Midbrain (tissue), 1 donor: ENCODE data around the gene MAG.

Source experiments
- DNase-seq: peaks from one replicate; lab custom pipeline; 2025; lab: John Stamatoyannopoulos, UW

MAG gene

DNA sequence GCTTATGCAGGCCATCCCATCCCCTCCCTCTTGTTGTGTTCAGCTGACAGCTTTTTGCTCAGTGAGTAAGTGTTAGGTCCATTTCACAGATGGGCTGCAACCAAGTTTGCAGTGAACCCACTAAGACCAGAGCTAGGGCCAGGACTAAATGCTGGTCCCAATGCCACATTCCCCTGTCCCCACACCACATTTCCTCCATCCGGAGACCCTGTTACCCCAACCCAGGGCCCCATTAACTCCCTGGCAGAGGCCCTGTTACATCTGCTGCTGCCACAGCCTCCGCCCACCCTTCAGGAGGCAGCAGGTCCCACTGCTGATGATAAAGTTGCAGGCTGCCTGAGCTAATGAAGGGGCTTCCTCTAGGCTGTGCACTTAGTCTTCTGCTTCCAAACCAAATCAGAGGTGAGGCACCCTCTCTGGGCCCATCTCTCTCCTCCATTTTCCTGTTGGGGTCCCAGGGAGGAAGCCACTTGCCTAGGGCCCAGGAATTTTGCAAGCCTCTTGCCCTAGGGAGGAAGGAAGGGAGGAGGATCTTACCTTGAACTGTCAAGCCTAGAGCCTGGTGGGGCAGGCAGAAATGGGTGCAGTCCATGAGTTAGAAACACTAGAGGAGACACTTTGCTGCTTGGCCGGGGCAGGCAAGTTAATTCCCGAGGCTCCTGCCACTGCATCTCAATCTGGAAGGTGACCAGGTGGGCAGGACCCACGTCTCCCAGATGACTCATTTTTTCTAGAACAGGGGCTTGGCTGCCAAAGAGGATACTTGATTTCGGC, 26.6 kb upstream of the MAG start:
- no peak for DNase-seq

DNA sequence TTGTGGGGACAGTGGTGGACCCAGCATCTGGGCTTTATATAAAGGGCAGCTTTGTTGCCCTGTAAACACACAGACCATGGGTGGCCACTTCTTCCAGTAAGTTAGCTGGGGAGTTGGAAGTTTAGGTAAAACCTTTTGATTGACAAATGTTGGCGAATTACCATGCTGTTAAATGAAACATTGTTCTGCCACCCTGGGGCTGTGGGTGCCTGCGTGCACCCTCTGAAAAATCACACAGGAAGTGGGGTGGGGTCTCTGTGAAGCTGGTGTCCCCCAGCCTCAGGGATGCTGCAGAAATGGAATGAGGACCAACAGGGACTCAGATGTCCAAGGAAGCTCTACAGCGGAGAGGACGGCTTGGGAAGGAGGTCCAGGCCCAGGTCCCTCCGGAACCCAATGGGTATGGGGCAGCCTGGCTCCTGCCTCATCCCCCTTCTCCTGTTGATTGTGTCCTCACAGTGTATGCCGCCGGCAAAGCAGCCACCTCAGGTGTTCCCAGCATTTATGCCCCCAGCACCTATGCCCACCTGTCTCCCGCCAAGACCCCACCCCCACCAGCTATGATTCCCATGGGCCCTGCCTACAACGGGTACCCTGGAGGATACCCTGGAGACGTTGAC, 26.0 kb upstream of the MAG start:
- no peak for DNase-seq

DNA sequence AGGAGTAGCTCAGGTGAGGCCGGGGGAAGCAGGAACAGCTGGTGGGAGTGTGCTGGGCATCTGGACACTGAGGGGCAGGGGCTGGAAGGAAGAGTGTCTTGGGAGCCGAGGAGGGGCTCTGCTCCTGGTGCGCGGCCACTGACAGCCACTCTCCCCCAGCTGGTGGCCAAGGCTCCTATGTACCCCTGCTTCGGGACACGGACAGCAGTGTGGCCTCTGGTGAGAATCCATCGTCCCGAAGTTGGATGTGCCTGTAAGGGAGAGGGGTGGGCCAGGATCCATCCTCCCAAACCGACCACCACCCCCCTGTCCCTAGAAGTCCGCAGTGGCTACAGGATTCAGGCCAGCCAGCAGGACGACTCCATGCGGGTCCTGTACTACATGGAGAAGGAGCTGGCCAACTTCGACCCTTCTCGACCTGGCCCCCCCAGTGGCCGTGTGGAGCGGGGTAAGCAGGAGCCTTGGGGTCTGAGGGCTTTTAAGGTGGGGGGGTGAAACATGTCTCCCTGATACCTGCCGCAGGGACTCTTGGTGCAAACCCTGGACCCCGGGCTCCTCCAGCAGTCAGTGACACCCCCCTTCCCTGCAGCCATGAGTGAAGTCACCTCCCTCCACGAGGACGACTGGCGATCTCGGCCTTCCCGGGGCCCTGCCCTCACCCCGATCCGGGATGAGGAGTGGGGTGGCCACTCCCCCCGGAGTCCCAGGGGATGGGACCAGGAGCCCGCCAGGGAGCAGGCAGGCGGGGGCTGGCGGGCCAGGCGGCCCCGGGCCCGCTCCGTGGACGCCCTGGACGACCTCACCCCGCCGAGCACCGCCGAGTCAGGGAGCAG, 25.2 kb upstream of the MAG start:
- no peak for DNase-seq

DNA sequence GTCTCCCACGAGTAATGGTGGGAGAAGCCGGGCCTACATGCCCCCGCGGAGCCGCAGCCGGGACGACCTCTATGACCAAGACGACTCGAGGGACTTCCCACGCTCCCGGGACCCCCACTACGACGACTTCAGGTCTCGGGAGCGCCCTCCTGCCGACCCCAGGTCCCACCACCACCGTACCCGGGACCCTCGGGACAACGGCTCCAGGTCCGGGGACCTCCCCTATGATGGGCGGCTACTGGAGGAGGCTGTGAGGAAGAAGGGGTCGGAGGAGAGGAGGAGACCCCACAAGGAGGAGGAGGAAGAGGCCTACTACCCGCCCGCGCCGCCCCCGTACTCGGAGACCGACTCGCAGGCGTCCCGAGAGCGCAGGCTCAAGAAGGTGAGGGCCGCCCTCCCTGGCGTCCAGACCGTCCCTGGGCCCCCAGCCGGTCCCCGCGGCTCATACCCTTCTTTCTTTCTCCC, 24.6 kb upstream of the MAG start:
- DNase-seq, result peak; percentile 47

DNA sequence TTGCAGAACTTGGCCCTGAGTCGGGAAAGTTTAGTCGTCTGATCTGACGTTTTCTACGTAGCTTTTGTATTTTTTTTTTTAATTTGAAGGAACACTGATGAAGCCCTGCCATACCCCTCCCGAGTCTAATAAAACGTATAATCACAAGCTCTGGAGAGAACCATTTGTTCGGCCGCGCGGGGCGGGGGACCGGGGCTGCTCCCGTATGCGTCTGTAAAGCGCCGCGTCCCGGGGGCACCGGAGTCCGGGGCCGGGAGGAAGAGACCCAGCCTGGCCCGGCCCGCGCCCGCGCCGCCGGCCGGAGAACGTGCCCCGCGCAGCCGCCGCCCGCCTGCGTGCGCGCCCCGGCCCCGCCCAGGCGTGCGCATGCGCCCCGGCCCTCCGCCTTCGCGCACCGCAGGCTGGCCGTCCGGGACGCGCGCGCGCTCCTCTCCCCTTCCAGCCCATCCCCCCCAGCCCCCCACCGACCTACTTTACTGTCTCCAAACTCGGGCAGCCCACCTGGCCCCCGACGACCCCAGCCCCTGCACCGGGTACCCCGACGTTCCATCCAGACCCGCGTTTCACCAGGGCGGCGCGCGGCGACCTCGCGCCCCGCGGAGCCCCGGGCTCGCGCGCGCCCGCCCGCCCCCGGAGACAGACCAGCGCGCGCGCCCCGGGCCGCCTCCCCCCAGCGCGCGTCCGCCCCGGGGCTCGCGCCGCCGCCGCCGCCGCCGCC, 24.0 kb upstream of the MAG start:
- DNase-seq, result peak; percentile 71

DNA sequence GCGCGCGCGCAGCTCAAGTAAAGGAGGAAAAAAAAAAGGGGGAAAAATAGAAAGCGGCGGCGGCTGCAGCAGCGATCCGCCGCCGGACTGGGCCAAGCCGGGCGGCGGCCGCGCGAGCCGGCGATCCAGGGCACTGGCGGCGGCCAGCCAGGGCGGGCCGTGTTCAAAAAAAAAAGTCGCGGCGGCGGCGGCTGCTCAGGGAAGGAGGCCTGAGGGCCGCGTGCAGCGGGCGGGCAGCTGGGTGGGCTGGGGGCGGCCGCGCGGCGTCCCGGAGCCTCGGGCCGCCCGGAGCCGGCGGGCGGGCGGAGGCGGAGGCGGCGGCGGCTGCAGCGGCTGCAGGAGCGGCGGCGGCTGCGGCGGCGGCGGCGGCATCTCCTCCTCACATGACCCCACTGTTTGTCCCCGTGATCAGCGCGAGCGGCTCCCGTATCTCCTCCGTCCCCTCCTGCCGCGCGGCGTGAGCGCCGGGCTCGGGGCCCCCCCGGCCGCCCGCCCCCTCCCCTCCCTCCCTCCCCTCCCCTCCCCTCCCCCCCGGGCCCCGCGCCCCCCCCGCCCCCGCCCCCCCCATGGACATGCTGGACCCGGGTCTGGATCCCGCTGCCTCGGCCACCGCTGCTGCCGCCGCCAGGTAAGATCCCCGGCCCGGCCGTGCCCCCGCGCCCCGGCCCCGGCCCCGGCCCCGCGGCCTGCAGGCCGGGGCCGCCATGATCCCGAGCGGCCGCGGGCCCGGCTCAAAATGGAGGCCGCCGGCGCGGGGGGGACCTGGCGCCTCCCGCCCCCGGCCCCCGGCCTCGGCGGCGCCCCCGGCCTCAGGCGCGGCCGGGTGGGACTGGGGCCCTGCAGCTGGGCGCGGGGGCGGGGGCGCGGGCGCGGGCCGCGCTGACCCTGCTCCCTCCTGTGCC, 23.2 kb upstream of the MAG start, which contains the start of gene USF2:
Gene USF2 (plus strand): TSS at position 427 of the 902 bp plus-strand sequence. CDS start 140 bp downstream, at position 567.
- peak; percentile 72 for DNase-seq

DNA sequence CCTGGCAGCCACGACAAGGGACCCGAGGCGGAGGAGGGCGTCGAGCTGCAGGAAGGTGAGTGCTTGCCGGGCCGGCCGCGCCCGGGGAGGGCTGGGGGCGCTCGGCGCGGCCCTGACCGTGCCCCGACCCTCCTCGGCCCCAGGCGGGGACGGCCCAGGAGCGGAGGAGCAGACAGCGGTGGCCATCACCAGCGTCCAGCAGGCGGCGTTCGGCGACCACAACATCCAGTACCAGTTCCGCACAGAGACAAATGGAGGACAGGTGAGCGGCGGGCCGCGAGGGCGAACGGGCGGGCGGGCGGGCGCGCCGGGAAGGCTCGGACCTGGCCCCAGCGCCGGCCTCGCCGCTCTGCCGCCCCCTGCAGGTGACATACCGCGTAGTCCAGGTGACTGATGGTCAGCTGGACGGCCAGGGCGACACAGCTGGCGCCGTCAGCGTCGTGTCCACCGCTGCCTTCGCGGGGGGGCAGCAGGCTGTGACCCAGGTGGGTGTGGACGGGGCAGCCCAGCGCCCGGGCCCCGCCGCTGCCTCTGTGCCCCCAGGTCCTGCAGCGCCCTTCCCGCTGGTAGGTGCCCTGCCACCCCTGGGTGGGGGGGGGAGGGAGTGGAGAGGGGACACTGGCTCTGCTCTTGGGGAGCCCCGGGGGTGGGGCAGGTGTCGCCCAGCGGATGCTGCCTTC, 22.4 kb upstream of the MAG start:
- peak; percentile 71 for DNase-seq

DNA sequence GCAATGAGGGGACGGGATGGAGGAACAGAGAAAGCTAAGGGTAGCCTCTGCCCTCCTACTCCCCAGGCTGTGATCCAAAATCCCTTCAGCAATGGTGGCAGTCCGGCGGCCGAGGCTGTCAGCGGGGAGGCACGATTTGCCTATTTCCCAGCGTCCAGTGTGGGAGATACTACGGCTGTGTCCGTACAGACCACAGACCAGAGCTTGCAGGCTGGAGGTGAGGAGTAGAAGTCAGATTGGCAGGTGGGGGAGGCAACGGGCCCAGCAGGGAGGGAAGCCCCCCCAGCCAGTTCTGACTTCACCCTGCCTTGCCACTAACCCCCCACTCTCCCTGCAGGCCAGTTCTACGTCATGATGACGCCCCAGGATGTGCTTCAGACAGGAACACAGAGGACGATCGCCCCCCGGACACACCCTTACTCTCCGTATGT, 21.6 kb upstream of the MAG start:
- DNase-seq, result no peak

DNA sequence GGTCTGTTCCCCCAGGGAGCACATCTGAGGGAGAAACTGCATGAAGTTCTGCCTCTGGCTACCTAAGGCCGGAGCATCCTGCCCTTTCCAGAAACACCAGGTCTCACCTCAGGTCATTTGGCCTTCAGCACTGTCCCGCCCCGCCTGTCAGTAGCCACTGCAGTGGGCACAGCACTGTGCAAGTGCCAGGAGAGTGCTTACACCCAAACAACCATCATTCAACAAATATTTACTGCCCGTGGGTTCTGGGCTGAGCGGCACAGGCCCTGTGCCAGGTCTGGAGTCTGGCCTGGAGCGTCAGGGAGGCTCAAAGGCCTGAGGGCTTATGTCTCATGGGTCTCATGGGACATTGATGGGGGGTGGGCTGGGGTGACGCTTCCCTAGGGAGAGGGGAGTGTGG, 20.4 kb upstream of the MAG start:
- no peak for DNase-seq

DNA sequence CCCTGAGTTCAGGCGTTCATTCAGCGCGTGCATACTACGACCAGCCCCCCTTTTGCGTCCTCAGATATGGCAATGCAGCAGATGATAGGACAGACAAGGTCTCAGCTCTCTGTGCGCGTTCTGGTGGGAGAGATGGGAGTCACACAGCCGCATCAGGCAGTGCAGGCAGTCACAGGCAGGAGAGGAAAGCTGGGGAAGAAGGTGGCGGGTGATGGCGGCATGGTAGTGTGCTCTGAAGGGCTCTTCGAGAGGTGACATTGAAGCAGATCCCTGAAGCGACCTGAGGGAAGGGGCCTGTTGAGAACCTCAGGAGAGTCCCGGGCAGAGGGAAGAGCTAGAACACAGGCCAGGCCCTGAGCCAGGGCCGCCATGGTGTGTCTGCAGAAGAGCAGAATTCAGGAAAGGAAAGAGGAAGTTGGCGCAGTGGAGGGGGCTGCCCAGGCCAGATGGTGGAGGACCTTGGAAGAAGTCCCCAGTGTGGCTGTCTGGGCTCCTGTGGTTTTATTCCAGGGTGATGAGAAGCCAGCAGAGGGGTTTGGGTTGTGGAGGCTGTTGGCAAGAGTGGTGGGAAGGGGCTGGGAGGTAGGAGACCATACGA, 19.7 kb upstream of the MAG start:
- DNase-seq, result no peak

DNA sequence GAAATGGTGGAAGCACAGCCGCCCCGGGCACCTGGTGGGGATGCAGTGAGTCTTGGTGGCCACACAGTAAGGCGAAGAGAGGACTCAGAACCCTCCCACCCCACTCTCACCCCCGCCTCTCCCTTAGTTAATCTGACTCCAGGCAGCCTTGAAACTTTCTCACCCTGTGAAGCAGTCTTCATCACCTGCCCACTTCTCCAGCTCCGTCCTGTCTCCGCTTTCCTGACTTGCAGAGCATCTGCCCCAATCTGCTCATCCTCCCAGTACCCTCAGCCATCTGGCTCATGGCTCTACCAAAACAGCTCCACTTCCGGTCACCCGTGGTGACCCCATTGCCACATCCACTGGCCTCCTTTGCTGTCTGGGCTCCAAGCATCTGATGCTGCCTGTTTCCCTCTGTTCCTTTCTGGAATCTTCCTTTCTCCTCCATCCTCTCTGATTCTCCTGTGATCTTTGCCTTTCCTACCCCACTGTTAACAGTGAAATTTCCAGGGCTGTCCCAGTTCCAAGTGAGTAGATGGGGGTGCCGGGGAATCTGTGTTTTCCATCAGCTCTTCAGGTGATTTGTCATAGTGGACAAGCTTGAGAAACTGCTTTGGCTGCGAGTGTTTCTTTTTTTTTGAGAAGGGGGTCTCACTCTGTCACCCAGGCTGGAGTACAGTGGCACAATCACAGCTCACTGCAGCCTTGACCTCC, 18.9 kb upstream of the MAG start:
- DNase-seq, result no peak

DNA sequence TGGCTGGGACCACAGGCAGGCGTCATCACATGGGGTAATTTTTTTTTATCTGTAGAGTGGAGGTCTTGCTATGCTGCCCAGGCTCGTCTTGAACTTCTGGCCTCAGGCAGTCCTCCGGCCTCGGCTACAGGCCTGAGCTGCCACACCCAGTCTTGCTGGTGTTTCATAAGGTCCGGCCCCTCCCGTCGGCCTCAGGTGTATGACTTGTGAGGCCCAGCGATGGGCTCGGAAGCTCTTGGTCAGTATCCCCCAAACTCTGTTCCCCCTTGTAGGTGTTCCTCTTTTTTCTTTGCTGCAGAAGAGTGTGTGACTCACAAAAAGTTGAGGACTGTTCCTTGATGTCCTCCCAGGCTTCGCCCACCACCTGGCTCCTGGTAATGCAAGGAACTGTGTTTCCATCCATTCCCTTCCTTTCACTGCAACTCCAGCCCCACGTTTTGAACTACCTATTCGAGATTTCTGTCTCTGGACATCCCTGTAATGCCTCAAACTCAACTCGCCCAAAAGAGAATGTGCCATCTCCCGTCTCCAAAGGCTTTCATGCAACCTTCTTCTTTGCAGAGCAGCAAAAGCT, 18.2 kb upstream of the MAG start:
- DNase-seq, result no peak

DNA sequence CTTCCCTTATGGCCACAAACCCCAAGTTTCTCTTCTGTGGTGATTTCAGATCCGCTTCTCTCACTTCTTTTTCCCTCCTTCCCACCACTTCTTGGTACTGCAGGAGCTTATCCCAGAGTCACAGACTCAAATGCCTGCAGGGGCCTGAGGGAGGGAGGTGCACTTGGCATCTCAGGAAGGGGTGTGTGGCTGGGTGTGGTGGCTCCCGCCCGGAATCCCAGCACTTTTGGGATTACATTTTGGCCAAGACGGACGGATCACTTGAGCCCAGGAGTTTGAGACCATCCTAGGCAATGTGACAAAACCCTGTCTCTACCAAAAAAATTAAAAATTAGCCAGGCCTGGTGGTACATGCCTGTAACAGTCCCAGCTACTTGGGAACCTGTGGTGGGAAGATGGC, 17.6 kb upstream of the MAG start:
- no peak for DNase-seq

DNA sequence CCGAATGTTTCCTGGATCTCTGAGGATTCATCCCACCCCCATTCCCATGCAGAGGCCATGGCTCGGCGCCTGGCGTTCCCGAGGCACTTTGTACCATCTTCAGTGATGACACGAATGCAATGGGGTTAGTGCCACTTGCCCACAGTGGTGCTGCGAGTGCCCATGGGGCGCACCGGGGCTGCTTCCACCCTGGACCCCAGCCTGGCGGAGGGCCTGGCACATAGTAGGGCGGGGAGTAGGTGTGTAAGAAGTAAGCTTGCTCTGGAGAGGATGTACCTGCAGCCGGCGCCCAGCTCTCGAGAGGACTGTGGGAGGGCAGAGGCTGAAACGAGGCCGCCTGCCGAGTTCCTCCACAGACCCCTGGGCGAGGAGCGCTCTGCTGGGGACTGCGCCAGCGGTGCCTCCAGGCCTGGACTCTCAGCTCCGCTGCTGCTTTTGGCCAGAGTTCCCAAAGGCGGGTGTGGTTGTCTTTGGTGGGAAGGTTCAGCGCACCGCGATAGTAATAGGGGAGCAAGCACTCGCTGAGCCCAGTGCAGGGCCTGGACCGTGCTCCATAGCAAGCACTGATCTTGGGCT, 15.2 kb upstream of the MAG start:
- DNase-seq, result no peak

DNA sequence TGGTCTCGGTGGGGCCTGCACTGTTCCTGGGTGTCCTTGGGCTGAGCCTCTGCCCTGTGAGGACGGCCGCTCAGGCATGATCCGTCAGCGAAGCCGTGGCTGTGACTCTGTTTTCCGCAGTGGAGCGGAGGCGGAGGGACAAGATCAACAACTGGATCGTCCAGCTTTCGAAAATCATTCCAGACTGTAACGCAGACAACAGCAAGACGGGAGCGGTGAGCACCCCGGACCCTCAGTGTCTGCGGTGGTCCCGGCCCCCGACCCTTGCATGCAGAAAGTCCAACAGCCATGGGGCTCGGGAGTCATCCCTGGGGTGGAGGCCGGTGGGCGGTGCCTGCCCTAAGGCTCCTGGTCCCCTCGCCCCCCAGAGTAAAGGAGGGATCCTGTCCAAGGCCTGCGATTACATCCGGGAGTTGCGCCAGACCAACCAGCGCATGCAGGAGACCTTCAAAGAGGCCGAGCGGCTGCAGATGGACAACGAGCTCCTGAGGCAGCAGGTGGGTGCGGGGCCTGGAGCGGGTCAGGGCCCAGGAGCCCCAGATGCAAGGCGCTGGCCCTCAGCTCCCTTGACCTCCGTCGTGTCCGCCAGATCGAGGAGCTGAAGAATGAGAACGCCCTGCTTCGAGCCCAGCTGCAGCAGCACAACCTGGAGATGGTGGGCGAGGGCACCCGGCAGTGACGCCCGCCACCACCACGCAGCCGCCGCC, 13.2 kb upstream of the MAG start:
- no peak for DNase-seq

DNA sequence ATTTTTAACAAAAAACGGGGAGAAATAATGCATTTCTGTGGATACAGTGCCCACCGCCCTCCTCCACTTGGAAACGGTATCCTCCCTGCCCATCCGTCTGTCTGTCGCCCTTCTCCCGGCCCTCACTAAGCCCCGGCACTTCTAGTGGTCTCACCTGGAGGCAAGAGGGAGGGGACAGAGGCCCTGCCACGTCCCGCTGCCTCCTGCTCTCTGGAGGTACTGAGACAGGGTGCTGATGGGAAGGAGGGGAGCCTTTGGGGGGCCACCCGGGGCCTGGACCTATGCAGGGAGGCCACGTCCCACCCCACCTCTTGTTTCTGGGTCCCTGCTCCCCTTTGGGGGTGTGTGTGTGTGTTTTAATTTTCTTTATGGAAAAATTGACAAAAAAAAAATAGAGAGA, 12.6 kb upstream of the MAG start:
- DNase-seq, result no peak

DNA sequence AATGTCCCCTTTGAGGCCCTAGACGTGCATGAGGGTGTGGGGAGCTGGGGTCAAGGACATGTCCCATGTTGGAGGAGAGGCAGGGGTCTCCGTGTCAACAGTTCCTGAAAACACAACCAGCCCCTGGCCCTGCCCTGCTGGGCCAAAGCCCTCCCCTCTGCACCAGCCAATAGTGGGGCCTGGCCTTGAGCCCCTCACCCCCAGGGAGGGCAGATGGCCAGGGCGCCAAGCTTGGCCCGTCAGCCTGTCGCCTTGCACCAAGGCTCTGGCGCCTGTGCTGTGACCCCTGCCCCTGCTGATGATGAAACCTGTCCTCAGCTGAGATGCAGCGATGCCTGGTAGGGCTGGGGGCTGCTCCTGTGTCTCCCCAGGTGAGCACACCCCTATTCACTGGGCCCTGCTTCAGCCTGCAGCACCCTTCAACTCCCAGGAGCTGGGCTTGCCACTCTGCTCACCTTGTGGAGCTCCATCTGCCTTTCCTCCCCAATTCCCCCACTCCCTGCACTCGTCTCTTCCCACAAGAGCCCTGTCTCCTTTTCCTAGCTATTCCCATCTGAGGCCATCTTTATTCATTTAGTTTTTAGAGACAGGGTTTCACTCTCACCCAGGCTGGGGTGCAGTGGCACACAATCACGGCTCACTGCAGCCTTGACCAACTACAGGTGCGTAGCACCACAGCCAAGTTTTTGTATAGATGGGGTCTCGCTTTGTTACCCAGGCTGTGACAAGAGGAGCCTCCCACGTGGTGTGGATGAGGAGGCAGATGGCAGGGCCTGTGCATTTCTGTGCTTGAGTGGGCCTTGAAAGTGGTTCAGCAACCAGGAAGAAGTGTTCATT, 11.8 kb upstream of the MAG start:
- no peak for DNase-seq
